Sigmoid colon (tissue), 7 donors: ENCODE data around the gene VRK2. TPM values are rescaled to one million over a fixed set of nuclear protein-coding genes. Genes with fewer than 3 reads are reported as not detected.

ENCODE experiments used
- DNase-seq: peaks from one replicate; pipeline ENCODE4 v3.0.0-alpha.2; 2019
- H3K27ac ChIP-seq, 4 donors: fragments of 200-600 bp; sonication (generic); one replicate each; pipeline ENCODE4 v1.5.1; 2016 to 2019; ENCODE audit warnings: mild to moderate bottlenecking in 1 of 4
- H3K27me3 ChIP-seq, 3 donors: fragments of 200-600 bp; sonication (generic); one replicate each; pipeline ENCODE4 v1.5.1; 2019; ENCODE audit warnings: mild to moderate bottlenecking in 1 of 3
- H3K36me3 ChIP-seq, 4 donors: fragments of 200-600 bp; sonication (generic); one replicate each; pipeline ENCODE4 v1.5.1; 2016 to 2019
- H3K4me1 ChIP-seq, 4 donors: fragments of 200-600 bp; sonication (generic); one replicate each; pipeline ENCODE4 v1.5.1; 2017 to 2019
- H3K4me3 ChIP-seq, 4 donors: fragments of 200-600 bp; sonication (generic); one replicate each; pipeline ENCODE4 v1.5.1; 2017 to 2019; ENCODE audit warnings: mild to moderate bottlenecking in 2 of 4, moderate library complexity in 1 of 4
- H3K9me3 ChIP-seq, 4 donors: fragments of 200-600 bp in 3 of 4; sonication (generic) in 3 of 4; one replicate each; pipeline versions ENCODE4 v1.5.1 to v1.6.1; 2013 to 2019
- EP300 ChIP-seq, 4 donors: sonication (generic); formaldehyde crosslinking; IDR thresholded peaks; one replicate each; pipeline ENCODE4 v1.6.1; 2017; ENCODE audit warnings: antibody characterized with exemption in 4 of 4
- POLR2A ChIP-seq, 2 donors: fragments of 450-650 bp; IDR thresholded peaks; one replicate each; pipeline ENCODE4 v1.6.1; 2016; ENCODE audit warnings: antibody characterized with exemption in 2 of 2, mild to moderate bottlenecking in 2 of 2, moderate library complexity in 2 of 2
- POLR2AphosphoS5 ChIP-seq, 4 donors: sonication (generic); formaldehyde crosslinking; IDR thresholded peaks; one replicate each; pipeline ENCODE4 v1.6.1; 2017; ENCODE audit warnings: antibody characterized with exemption in 4 of 4
- WGBS, 2 donors: extraction: QIAGEN DNeasy Blood & Tissue Kit; methylation state at CpG; one replicate each; pipeline ENCODE4 v1.1.7; 2013; 5-methylcytosine and 5-hydroxymethylcytosine counted together
- intact Hi-C: fragments of 100-400 bp; cut with DNase I; formaldehyde crosslinking; loops from one replicate; pipeline ENCODE4 v1.15.1; 2023
- polyA plus RNA-seq, 3 donors: library from polyadenylated mRNA; stranded (reverse); fragments of 200-250 nt; gene quantifications; one replicate each; pipeline ENCODE4 v1.2.3, GENCODE V29; 2013
- total RNA-seq, 4 donors: library from RNA; depleted of rRNA; stranded (reverse); fragments of >200 nt; gene quantifications; one replicate each; pipeline ENCODE4 v1.1.0, GENCODE V29; 2016
- TF ChIP-seq, protein P1 (sequence below), 4 experiments: fragments of 450-650 bp in 3 of 4; fragments of 200-600 bp in 1 of 4; IDR thresholded peaks; one replicate each; pipeline ENCODE4 v1.5.1; 2016 to 2019; ENCODE audit warnings: antibody characterized with exemption in 4 of 4, mild to moderate bottlenecking in 3 of 4, moderate library complexity in 2 of 4
- donor health status: healthy with polysubstance abuse.
- donor health status: Bipolar disorder and iron deficiency.
- donor health status: healthy.

VRK2 gene
- total and polyA plus RNA-seq, 7 donors: 6.6 to 32.8 (median 22.7) TPM

DNA sequence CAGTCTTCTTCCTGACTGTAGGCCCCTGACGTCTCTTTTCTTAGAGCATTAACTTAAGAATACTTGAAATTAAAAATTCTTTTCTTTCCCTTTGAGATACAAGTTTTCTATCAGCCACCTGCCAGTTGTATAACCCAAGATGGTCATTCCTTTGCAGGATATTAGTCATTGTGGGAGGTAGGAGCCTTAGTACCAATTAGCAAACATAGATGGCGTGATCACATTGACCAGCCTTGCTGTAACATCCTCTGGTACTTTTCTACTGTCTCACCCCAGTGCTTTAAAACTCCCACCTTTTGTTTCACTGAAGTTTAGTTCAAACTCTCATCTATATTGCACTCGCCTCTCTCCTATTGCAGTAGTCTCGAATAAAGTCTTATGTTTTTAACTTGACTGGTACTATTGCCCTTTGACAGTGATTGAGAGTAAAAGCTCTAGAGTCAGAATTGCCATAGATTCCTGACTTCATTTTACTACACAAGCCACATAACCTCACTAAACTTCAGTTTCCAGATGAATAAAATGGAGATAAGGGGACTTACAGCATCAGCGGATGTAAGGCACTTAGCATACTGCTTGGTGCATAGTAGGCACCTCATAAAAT, 74.1 kb downstream of the VRK2 start:
- Histone ChIP-seq H3K36me3 (peaks cover 0 to 10% (median 7%) of the 10 kb centered on the region in 4 donors), H3K9me3 (no peaks in the 10 kb centered on the region), H3K27me3 (no peaks in the 10 kb centered on the region), H3K4me1 (no peaks in the 10 kb centered on the region), H3K27ac (no peak overlapping the region), H3K4me3 (no peak overlapping the region)
- DNase-seq: no peak
- TF ChIP-seq, protein P1, sequence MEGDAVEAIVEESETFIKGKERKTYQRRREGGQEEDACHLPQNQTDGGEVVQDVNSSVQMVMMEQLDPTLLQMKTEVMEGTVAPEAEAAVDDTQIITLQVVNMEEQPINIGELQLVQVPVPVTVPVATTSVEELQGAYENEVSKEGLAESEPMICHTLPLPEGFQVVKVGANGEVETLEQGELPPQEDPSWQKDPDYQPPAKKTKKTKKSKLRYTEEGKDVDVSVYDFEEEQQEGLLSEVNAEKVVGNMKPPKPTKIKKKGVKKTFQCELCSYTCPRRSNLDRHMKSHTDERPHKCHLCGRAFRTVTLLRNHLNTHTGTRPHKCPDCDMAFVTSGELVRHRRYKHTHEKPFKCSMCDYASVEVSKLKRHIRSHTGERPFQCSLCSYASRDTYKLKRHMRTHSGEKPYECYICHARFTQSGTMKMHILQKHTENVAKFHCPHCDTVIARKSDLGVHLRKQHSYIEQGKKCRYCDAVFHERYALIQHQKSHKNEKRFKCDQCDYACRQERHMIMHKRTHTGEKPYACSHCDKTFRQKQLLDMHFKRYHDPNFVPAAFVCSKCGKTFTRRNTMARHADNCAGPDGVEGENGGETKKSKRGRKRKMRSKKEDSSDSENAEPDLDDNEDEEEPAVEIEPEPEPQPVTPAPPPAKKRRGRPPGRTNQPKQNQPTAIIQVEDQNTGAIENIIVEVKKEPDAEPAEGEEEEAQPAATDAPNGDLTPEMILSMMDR (IDR thresholded peaks at IDR 0.05): no peak
- 95 to 96% methylated on average over 5 of the region's 5 CpGs for WGBS, 2 donors
- intact Hi-C loops: no loop called here

DNA sequence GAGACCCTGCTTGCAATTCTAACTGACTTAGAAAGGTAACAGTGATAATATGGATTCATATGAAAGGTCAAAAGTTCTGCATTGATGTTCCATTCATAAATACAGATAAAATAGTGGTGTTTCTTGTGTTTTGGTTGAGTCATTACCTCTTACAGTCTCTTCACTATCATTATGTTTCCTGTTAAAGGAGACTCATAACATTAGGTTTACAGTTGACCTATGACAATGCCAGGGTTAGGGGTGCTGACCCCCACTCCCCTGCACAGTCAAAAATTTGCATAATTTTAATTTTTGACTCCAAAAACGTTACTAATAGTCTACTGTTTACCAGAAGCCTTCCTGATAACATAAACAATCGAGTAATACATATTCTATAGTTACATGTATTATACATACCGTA, 75.4 kb downstream of the VRK2 start:
- Histone ChIP-seq H3K27me3 (no peaks in the 10 kb centered on the region), H3K9me3 (no peaks in the 10 kb centered on the region), H3K4me3 (no peak overlapping the region), H3K36me3 (peaks cover 0 to 10% (median 7%) of the 10 kb centered on the region in 4 donors), H3K27ac (no peak overlapping the region), H3K4me1 (no peaks in the 10 kb centered on the region)
- no peak for TF ChIP-seq POLR2AphosphoS5 (IDR thresholded peaks at IDR 0.05)
- TF ChIP-seq, protein P1 (IDR thresholded peaks at IDR 0.05): no peak
- intact Hi-C loops: no loop called here
- 76 to 82% methylated on average over 3 of the region's 3 CpGs for WGBS, 2 donors
- DNase-seq: no peak

DNA sequence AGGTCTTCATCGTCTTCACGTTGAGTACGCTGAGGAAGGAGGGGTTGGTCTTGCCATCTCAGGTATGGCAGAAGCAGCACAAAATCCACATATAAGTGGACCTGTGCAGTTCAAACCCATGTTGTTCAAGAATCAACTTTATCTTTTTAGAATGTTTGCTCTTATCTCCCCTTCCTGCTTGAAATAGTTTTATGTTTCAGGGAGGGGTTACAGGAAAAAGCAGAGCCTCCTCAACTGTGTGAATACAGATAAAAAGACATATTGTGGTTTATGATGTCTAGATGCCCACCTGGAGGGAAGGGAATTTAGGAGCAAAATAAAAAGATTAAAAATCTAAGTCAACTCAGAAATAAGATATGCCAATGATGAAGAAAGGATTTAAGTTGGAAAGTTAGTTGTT, 75.9 kb downstream of the VRK2 start:
- H3K27me3 ChIP-seq: no peaks in the 10 kb centered on the region
- H3K9me3 ChIP-seq: no peaks in the 10 kb centered on the region
- H3K27ac ChIP-seq: no peak overlapping the region
- H3K4me1 ChIP-seq: no peaks in the 10 kb centered on the region
- peaks cover 0 to 10% (median 7%) of the 10 kb centered on the region in 4 donors for H3K36me3 ChIP-seq
- TF ChIP-seq POLR2A (IDR thresholded peaks at IDR 0.05) (no peak), EP300 (IDR thresholded peaks at IDR 0.05) (no peak), POLR2AphosphoS5 (IDR thresholded peaks at IDR 0.05) (no peak)
- TF ChIP-seq, protein P1 (IDR thresholded peaks at IDR 0.05): no peak
- H3K4me3 ChIP-seq: no peak overlapping the region
- WGBS, 2 donors: 96 to 98% methylated on average over 3 of the region's 3 CpGs
- DNase-seq: no peak
- intact Hi-C loops: no loop called here

GRCh38 chr2:58127111-58127510, 80.5 kb downstream of the VRK2 start:
- no peak overlapping the region for H3K27ac ChIP-seq
- peaks cover 0 to 19% (median 14%) of the 10 kb centered on the region in 4 donors for H3K4me1 ChIP-seq
- H3K27me3 ChIP-seq: no peaks in the 10 kb centered on the region
- TF ChIP-seq POLR2AphosphoS5 (IDR thresholded peaks at IDR 0.05): no peak
- TF ChIP-seq, protein P1 (IDR thresholded peaks at IDR 0.05): no peak
- TF ChIP-seq EP300 (IDR thresholded peaks at IDR 0.05): no peak
- TF ChIP-seq POLR2A (IDR thresholded peaks at IDR 0.05): no peak
- no peak overlapping the region for H3K4me3 ChIP-seq
- no peaks in the 10 kb centered on the region for H3K9me3 ChIP-seq
- no peak for DNase-seq
- peaks cover 0 to 10% (median 7%) of the 10 kb centered on the region in 4 donors for H3K36me3 ChIP-seq
- intact Hi-C loops: no loop called here
- 96 to 98% methylated on average over 3 of the region's 3 CpGs for WGBS, 2 donors

DNA sequence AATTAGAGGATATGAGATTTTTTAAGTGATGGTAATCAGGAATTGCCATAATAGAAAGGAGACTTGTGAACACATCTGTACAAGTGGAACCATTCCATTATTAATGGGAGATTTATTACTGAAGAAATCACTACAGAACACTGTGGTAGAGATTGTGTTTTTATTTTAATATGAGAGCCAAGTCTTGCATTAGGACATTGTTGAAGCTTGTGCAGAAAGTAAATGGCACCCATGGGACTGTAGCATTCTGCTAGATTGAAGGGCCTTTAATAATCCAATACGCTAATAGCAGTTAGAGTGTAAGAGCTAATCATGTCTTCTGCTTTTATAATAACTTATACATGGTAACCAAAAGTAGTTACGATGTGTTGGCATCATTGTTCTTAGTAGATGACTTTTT, 83.6 kb downstream of the VRK2 start:
- intact Hi-C loops: no loop called here

More for the DNA sequence above, 83.6 kb downstream of the VRK2 start:
- DNase-seq: no peak
- Histone ChIP-seq H3K27ac (no peak overlapping the region), H3K9me3 (no peaks in the 10 kb centered on the region), H3K4me3 (no peak overlapping the region), H3K36me3 (no peaks in the 10 kb centered on the region), H3K4me1 (peaks cover 0 to 21% (median 14%) of the 10 kb centered on the region in 4 donors), H3K27me3 (no peaks in the 10 kb centered on the region)
- TF ChIP-seq, protein P1 (IDR thresholded peaks at IDR 0.05): no peak
- TF ChIP-seq POLR2AphosphoS5 (IDR thresholded peaks at IDR 0.05): no peak
- no peak for TF ChIP-seq EP300 (IDR thresholded peaks at IDR 0.05)
- no peak for TF ChIP-seq POLR2A (IDR thresholded peaks at IDR 0.05)
- WGBS, 2 donors: 89 to 90% methylated on average over 2 of the region's 2 CpGs
